Occipital lobe (tissue), 2 donors: ENCODE measurements around the gene KCTD18. TPM values are rescaled to one million over a fixed set of nuclear protein-coding genes. Genes with fewer than 3 reads are reported as not detected.
A peak's percentile ranks its signal among the peaks of the same experiment; 100 is the strongest.

Experiments
- DNase-seq: peaks from one replicate; lab custom pipeline; 2025; lab: John Stamatoyannopoulos, UW
- total RNA-seq: library from RNA; depleted of rRNA; stranded (reverse); fragments of >200 nt; gene quantifications from one replicate; pipeline ENCODE4 v1.2.3, GENCODE V29; 2014

The KCTD18 gene
- total RNA-seq, 1 donor from 2014 or later: 10.0 TPM

GRCh38 chr2:200455958-200456421, 53.9 kb downstream of the KCTD18 start:
- no peak for DNase-seq

GRCh38 chr2:200454927-200455801, 54.7 kb downstream of the KCTD18 start:
- DNase-seq: no peak

- no peak for DNase-seq
These were observed 55.9 kb downstream of the KCTD18 start for GRCh38 chr2:200453853-200454534.

GRCh38 chr2:200453142-200453852, 56.6 kb downstream of the KCTD18 start:
- DNase-seq: no peak

- no peak for DNase-seq
These were observed 57.5 kb downstream of the KCTD18 start for GRCh38 chr2:200452377-200452776.

GRCh38 chr2:200451511-200451910, 58.4 kb downstream of the KCTD18 start:
- no peak for DNase-seq

GRCh38 chr2:200450288-200450687, 59.6 kb downstream of the KCTD18 start:
- no peak for DNase-seq

- no peak for DNase-seq
These were observed 60.7 kb downstream of the KCTD18 start for GRCh38 chr2:200449149-200449548.

GRCh38 chr2:200448455-200448854, 61.4 kb downstream of the KCTD18 start:
- DNase-seq: no peak

GRCh38 chr2:200447139-200447855, 62.6 kb downstream of the KCTD18 start:
- no peak for DNase-seq

GRCh38 chr2:200446612-200447011, 63.3 kb downstream of the KCTD18 start:
- no peak for DNase-seq

GRCh38 chr2:200445284-200445683, 64.6 kb downstream of the KCTD18 start:
- no peak for DNase-seq

GRCh38 chr2:200444530-200444929, 65.3 kb downstream of the KCTD18 start:
- peak; percentile 15 for DNase-seq

- DNase-seq: no peak
These were observed 66.0 kb downstream of the KCTD18 start for GRCh38 chr2:200443916-200444315.

GRCh38 chr2:200443376-200443775, 66.5 kb downstream of the KCTD18 start:
- DNase-seq: no peak

GRCh38 chr2:200442471-200442870, 67.4 kb downstream of the KCTD18 start:
- no peak for DNase-seq

- no peak for DNase-seq
These were observed 69.9 kb downstream of the KCTD18 start for GRCh38 chr2:200439981-200440380.
